ENCODE data around the gene TLE1.
"Not testable (repeated sequence)": the region's sequence is repeated elsewhere in the genome, so short reads cannot be mapped to it uniquely, and the experiment has no call there.

The TLE1 gene

GRCh38 chr9:81652058-81652687, 37.2 kb downstream of the TLE1 start:
- no peak for DNase-seq

- DNase-seq, result no peak
Observed at GRCh38 chr9:81650586-81651515, 38.5 kb downstream of the TLE1 start.

DNA sequence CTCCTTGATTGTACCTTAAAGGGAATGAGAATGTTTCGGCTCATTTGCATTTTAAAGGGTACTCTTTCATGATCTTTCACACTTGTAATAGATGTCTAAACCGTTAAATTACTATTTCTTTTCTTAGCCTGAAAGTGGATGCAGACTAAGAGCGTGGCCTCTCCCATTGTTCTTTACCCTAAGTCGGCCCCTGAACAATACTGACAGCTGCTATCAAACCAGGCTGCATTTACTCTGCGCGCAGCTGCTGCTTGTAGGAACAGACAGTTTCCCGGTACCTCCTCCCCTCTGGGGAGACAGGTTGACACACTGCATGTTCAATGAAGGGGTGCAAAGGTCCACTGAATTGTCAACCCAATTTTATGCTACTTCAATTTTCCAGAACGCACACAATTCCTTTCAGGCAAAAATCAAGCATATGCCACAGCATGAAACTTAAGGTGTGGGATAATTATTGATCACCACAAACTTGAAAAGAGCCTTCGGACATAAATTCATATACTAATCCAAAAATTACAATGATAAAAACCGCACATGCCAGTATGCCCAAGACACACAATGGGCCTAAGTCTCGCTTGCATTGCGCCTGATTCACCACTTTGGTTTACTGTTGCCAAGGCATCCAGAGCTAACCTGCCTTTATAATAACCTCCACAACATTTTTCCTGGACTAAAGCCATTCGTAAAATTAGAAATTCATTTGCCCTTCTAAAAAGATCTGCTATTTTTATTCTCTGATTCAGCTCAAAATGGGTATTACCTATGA, 39.7 kb downstream of the TLE1 start:
- DNase-seq, result no peak

GRCh38 chr9:81648891-81649290, 40.5 kb downstream of the TLE1 start:
- no peak for DNase-seq

- no peak for DNase-seq
Observed at GRCh38 chr9:81646337-81646736, 43.0 kb downstream of the TLE1 start.

DNA sequence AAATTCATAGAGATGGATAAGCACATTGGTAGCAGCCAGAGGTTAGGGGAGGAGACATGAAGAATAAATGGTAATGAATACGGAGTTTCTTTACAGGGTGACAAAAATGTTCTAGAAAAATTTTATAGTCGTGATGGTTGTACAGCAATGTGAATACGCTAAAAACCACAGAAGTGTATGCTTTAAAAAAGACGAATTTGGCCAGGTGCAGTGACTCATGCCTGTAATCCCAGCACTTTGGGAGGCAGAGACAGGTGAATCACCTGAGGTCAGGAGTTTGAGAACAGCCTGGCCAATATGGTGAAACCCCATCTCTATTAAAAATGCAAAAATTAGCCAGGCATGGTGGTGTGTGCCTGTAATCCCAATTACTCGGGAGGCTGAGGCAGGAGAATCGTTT, 44.8 kb downstream of the TLE1 start:
- DNase-seq, result not testable (repeated sequence)

DNA sequence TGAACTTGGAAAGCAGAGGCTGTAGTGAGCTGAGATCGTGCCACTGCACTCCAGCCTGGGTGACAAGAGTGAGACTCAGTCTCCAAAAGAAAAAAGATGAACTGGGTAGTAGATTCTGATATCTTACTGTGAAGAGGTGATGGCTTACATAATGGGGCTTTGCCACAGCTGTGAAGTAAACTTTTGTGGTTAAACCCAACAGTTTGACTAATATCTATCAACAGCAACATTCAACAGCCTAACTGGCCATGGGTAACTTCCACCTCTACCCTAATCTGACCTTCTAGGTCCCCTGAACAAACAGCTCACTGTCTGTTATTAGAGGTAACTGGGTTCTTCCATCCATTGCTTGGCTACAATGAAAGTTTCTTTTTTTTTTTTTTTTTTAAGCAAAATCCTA, 52.1 kb downstream of the TLE1 start:
- DNase-seq, result no peak

GRCh38 chr9:81636255-81636599, 53.1 kb downstream of the TLE1 start:
- no peak for DNase-seq

- no peak for DNase-seq
Observed at GRCh38 chr9:81635521-81636254, 53.7 kb downstream of the TLE1 start.

DNA sequence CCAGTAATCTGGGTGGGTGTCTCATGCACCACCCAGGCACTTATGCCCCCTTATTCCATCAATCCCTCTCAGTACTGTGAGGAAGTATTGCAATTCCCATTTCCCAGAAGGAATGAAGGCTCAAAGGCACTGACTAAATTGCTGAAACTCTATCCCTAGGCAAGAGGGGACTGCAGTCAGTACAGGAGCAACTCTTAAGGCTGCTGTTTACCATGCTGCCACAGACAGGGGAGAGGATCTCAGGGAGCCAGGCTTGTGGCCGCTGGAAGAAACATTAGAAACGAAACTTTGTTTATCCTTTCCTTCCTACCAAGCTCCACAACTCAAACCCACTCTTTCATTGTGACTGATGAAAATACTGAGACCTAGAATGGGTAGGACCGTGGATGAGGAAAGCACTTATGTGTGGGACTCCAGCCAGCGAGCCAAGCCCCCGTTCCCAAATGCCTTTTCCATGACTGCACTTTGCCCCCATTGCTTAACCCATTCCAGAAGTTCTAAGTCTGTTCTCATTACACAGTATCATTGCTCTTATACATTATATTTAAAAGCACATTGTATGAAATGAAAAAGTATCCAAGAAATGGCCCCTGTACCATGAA, 54.3 kb downstream of the TLE1 start:
- no peak for DNase-seq

- no peak for DNase-seq
Observed at GRCh38 chr9:81633952-81634854, 55.1 kb downstream of the TLE1 start.

DNA sequence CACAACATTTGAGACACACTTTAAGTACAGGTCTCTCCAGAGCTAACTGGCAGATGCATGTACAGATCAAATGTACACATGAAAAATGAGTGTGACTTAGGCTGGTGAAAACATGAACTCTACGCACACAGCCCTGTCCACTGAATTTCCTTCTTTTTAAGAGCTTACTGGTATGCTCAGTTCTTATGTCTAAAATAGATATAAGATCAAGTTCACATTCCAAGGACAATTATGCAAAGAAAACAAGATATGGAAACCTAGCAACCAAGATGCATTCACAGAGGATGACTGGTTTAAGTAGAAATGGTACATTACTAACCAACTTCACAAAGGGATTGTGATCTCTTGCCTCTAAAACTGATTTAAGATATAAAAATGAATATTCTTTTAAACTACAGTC, 56.7 kb downstream of the TLE1 start:
- no peak for DNase-seq

GRCh38 chr9:81631218-81631745, 58.1 kb downstream of the TLE1 start:
- DNase-seq, result no peak

- DNase-seq, result no peak
Observed at GRCh38 chr9:81629440-81629839, 59.9 kb downstream of the TLE1 start.

- DNase-seq, result no peak
Observed at GRCh38 chr9:81628897-81629296, 60.5 kb downstream of the TLE1 start.

GRCh38 chr9:81627481-81627880, 61.9 kb downstream of the TLE1 start:
- no peak for DNase-seq

GRCh38 chr9:81626511-81626910, 62.8 kb downstream of the TLE1 start:
- no peak for DNase-seq

- DNase-seq, result no peak
Observed at GRCh38 chr9:81625969-81626368, 63.4 kb downstream of the TLE1 start.

DNA sequence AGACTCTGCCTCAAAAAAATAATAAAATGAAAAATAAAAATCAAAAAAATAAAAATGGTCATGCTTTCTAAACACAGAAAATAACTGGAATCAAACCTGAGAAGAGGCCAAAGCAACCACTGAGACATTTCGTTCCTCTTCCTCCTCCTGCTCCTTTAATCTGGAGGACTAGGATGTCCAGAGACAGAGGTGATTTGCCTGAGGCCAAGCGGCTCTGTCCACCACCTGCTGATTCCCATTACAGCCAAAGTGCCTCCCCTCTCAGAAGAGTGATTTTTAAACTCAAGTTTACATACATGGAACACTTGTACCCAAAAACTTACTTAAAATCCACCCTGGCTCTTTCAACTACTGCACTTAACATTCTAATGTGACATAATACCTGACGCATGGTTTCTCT, 65.6 kb downstream of the TLE1 start:
- DNase-seq, result no peak

DNA sequence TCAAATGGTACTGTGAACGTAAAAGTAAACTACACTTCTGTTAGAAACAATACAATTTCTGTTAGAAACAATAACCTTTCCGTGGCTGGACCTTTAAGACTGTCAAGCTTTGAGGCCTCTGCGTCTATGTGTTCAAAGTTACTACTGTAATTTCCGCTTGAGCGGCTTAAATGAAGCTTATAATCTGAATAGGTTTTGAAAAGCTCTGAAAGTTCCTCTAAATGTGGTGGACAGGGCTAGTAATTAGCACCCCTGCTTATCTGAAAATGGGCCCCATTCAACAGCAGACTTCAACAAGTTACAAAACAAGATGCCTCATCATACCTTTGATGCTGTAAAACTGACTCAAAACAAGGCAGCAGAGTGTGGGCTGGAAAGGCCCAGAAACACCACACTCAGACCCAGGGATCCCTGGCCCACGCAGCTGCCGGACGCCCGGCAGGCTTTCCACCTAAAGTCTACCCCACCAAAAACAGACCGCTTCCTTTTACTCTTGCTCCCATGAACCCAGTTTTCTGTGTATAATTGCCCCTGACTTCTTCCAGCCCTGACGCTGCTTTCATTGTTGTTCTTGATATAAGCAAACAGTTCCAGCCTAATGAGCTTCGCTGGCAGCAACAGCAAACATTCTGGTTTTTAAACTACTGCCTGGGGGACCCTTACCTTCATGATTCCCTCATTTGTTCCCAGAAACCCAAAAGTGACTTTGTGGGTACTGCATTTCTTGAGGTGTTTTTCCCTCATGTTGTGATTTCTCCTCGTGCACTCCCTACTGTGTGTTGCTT, 66.7 kb downstream of the TLE1 start:
- no peak for DNase-seq

Data from CD4-positive, alpha-beta T cell treated with Interferon gamma for 1 hour (primary cell).